Measurements from ENCODE around the gene SCRT2. TPM values are rescaled to one million over a fixed set of nuclear protein-coding genes. Genes with fewer than 3 reads are reported as not detected.

The SCRT2 gene
- total RNA-seq, 1 experiment from 2014 or later, result not detected

DNA sequence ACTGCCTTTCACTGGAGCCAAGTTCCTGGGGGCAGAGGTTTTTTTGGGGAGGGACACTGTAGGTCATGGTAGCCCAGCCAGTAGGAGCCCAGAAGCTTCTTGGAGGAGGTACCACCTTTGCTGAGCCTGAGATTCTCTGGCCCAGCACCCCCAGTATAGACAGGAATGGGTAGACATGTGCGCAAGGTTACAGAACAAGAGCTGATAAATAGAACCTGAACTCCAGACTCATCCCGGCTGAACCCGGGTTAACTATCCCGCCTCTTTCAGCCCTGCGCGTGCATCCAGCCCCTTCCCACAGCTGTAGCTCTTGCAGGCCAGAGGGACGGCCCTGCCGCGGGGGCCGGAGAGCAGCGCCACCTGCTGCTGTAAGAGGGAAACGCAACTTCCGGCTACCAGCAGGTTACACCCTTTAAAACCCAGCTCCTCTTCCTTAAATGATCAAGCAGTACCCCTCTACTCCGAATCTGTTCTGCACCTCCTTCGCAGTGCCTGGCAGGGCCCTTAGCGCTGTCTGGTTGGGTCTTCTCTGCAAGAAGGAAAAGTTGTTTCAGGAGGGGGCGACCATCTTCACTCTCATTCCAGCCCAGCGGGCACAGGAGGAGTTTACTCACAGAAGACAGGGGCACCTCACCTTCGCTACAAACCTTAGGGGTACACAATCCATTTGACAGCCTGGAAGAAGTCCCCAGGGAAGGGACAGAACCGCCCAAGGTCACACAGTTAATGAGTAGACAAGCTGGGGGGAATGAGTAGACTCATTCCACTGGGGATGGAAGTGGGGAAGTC is 30.1 kb downstream of the SCRT2 start:
- no peak overlapping the region for H3K9ac ChIP-seq (ENCODE audit: extremely low read depth, insufficient read length, low read length)
- no peak overlapping the region for H2BK20ac ChIP-seq (ENCODE audit: low read depth, low read length, poor library complexity, severe bottlenecking)
- H3K27me3 ChIP-seq (ENCODE audit: insufficient read depth, low read length), result no peaks in the 10 kb centered on the region
- H3K18ac ChIP-seq (ENCODE audit: insufficient read length, low read depth, low read length), result no peak overlapping the region
- H3K27ac ChIP-seq (ENCODE audit: insufficient read length, low read depth, low read length), result no peak overlapping the region
- no peak overlapping the region for H3K4me3 Mint-ChIP-seq
- peak; percentile 94 for DNase-seq
- H3K9me3 ChIP-seq (ENCODE audit: control insufficient read depth, low read depth, low read length), result no peaks in the 10 kb centered on the region
- no peak overlapping the region for H2AK5ac ChIP-seq (ENCODE audit: insufficient read length, low read length)
- no peak overlapping the region for H2BK120ac ChIP-seq (ENCODE audit: low read depth, low read length, poor library complexity, severe bottlenecking)
- no peaks in the 10 kb centered on the region for H3K79me2 ChIP-seq (ENCODE audit: insufficient read depth, low read length)
- H3K23me2 ChIP-seq (ENCODE audit: insufficient read length, low read depth, low read length, poor library complexity, severe bottlenecking), result no peaks in the 10 kb centered on the region
- H3K4ac ChIP-seq (ENCODE audit: low read depth, low read length), result no peak overlapping the region
- no peak overlapping the region for H2BK15ac ChIP-seq (ENCODE audit: low read depth, low read length)
- TF ChIP-seq, protein P1, sequence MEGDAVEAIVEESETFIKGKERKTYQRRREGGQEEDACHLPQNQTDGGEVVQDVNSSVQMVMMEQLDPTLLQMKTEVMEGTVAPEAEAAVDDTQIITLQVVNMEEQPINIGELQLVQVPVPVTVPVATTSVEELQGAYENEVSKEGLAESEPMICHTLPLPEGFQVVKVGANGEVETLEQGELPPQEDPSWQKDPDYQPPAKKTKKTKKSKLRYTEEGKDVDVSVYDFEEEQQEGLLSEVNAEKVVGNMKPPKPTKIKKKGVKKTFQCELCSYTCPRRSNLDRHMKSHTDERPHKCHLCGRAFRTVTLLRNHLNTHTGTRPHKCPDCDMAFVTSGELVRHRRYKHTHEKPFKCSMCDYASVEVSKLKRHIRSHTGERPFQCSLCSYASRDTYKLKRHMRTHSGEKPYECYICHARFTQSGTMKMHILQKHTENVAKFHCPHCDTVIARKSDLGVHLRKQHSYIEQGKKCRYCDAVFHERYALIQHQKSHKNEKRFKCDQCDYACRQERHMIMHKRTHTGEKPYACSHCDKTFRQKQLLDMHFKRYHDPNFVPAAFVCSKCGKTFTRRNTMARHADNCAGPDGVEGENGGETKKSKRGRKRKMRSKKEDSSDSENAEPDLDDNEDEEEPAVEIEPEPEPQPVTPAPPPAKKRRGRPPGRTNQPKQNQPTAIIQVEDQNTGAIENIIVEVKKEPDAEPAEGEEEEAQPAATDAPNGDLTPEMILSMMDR (conservative IDR thresholded peaks at IDR 0.05), result peak; percentile 99
- no peak overlapping the region for H2AFZ ChIP-seq (ENCODE audit: low read length)
- peaks cover 0 to 4% of the 10 kb centered on the region in 2 experiments; a peak in 3 of 5 replicates for H3K9me3 Mint-ChIP-seq
- WGBS (ENCODE audit: extremely low coverage, insufficient read length, low lambda C conversion rate), result no CpG with 5 or more reads among the region's 20 CpGs
- H3K14ac ChIP-seq (ENCODE audit: insufficient read depth, low read length), result no peak overlapping the region
- no peaks in the 10 kb centered on the region; the same call in 1 of the 2 replicates for H3K4me1 ChIP-seq (ENCODE audit: insufficient read depth, low read length)
- H3K4me2 ChIP-seq (ENCODE audit: insufficient read depth, insufficient read length, low read length), result no peak overlapping the region
- peak overlapping the region in 2 of 3 experiments; percentile 18 to 73; a peak in 1 of 7 replicates for H3K27ac Mint-ChIP-seq
- no peak overlapping the region for H4K91ac ChIP-seq (ENCODE audit: insufficient read length, low read depth, low read length)
- H3K79me1 ChIP-seq (ENCODE audit: insufficient read depth, low read depth, low read length, poor library complexity, severe bottlenecking), result no peaks in the 10 kb centered on the region
- H3T11ph ChIP-seq (ENCODE audit: low read length), result no peak overlapping the region
- H4K20me1 ChIP-seq (ENCODE audit: control insufficient read depth, insufficient read depth, insufficient read length), result no peaks in the 10 kb centered on the region
- peaks cover 9 to 15% of the 10 kb centered on the region in 2 experiments for H3K4me1 Mint-ChIP-seq
- H2BK5ac ChIP-seq (ENCODE audit: insufficient read length, low read length), result no peak overlapping the region
- no peak overlapping the region for H3K23ac ChIP-seq (ENCODE audit: insufficient read length, low read depth, low read length)
- no peak overlapping the region for H4K5ac ChIP-seq (ENCODE audit: insufficient read length, low read depth, low read length)
- no peak overlapping the region for H3K56ac ChIP-seq (ENCODE audit: insufficient read length, low read depth, low read length)
- peaks cover 3% of the 10 kb centered on the region; the same call in 1 of the 2 replicates for H3K27me3 Mint-ChIP-seq (ENCODE audit: low read depth)
- no peak overlapping the region for H2BK12ac ChIP-seq (ENCODE audit: insufficient read length, low read depth, low read length)
- no peak overlapping the region for H4K8ac ChIP-seq (replicated peaks; ENCODE audit: insufficient read length, low read depth, low read length)
- H3K36me3 Mint-ChIP-seq (ENCODE audit: insufficient read depth in 1 of 3, low read depth in 3 of 3), result peaks cover 21 to 33% (median 32%) of the 10 kb centered on the region in 3 experiments

Data from H9 (cell line).